GM23338 (cell line): ENCODE results near the gene BRCA1. TPM values are rescaled to one million over a fixed set of nuclear protein-coding genes. Genes with fewer than 3 reads are reported as not detected.
A peak's percentile ranks its signal among the peaks of the same experiment; 100 is the strongest.

Experiments used
- ATAC-seq: fragments of 200-7000 bp; cut with Tn5 transposase; 3 replicates; pipeline ENCODE4 v1.9.1; 2020
- DNase-seq: peaks from one replicate; pipeline ENCODE4 v3.0.0-alpha.2; 2015; ENCODE audit warnings: low spot score
- H2AFZ ChIP-seq: fragments of 200-600 bp; sonication (generic); 2 replicates; pipeline ENCODE4 v1.8.0; 2016; ENCODE audit warnings: antibody characterized with exemption, mild to moderate bottlenecking, moderate library complexity
- H3F3A ChIP-seq: fragments of 200-600 bp; sonication (generic); replicated peaks from 2 replicates; pipeline ENCODE4 v1.8.0; 2017; ENCODE audit warnings: antibody characterized with exemption, mixed run types, low read depth
- H3K27ac ChIP-seq: fragments of 200-600 bp; sonication (generic); 2 replicates; pipeline ENCODE4 v1.6.1; 2016; ENCODE audit warnings: low read depth
- H3K27me3 ChIP-seq: fragments of 200-600 bp; sonication (generic); 2 replicates; pipeline ENCODE4 v1.8.0; 2016; ENCODE audit warnings: mild to moderate bottlenecking, mixed run types, moderate library complexity; ENCODE audit not compliant: insufficient read depth
- H3K36me3 ChIP-seq: fragments of 200-600 bp; sonication (generic); 2 replicates; pipeline ENCODE4 v1.8.0; 2016; ENCODE audit warnings: mild to moderate bottlenecking; ENCODE audit not compliant: insufficient read depth
- H3K4me1 ChIP-seq: fragments of 200-600 bp; sonication (generic); 2 replicates; pipeline ENCODE4 v1.8.0; 2016; ENCODE audit warnings: mild to moderate bottlenecking, moderate library complexity; ENCODE audit not compliant: insufficient read depth
- H3K4me2 ChIP-seq: fragments of 200-600 bp; sonication (generic); 2 replicates; pipeline ENCODE4 v1.7.1; 2017; ENCODE audit warnings: mixed run types
- H3K4me3 ChIP-seq: fragments of 200-600 bp; sonication (generic); 2 replicates; pipeline ENCODE4 v1.6.1; 2016; ENCODE audit warnings: mixed run types
- H3K79me2 ChIP-seq: fragments of 200-600 bp; sonication (generic); replicated peaks from 2 replicates; pipeline ENCODE4 v1.8.0; 2017; ENCODE audit warnings: mild to moderate bottlenecking; ENCODE audit not compliant: insufficient read depth
- H3K9me2 ChIP-seq: fragments of 200-600 bp; sonication (generic); 2 replicates; pipeline ENCODE4 v1.8.0; 2017; ENCODE audit not compliant: insufficient read depth
- H4K20me1 ChIP-seq: fragments of 200-600 bp; sonication (generic); replicated peaks from 2 replicates; pipeline ENCODE4 v1.8.0; 2017; ENCODE audit warnings: mild to moderate bottlenecking; ENCODE audit not compliant: insufficient read depth
- H3K27ac Mint-ChIP-seq: 2 replicates; pipeline ENCODE4 v1.8.0; 2020; ENCODE audit warnings: inconsistent platforms, mild to moderate bottlenecking, moderate library complexity, mixed read lengths
- H3K27me3 Mint-ChIP-seq: 3 replicates; pipeline ENCODE4 v1.8.0; 2022; ENCODE audit warnings: low read depth, mild to moderate bottlenecking, moderate library complexity, mixed read lengths, inconsistent platforms; ENCODE audit not compliant: insufficient read depth, poor library complexity
- H3K36me3 Mint-ChIP-seq: 3 replicates; pipeline ENCODE4 v1.8.0; 2021; ENCODE audit warnings: low read depth, mild to moderate bottlenecking, inconsistent platforms, moderate library complexity, mixed read lengths
- H3K4me1 Mint-ChIP-seq: 3 replicates; pipeline ENCODE4 v1.8.0; 2020; ENCODE audit warnings: mild to moderate bottlenecking, inconsistent platforms, mixed read lengths
- H3K4me3 Mint-ChIP-seq: 3 replicates; pipeline ENCODE4 v1.8.0; 2021; ENCODE audit warnings: moderate library complexity, mild to moderate bottlenecking, inconsistent platforms, mixed read lengths
- H3K9me3 Mint-ChIP-seq: 3 replicates; pipeline ENCODE4 v1.8.0; 2020; ENCODE audit warnings: moderate library complexity, mild to moderate bottlenecking, inconsistent platforms, mixed read lengths
- CREB1 ChIP-seq: fragments of 250-450 bp; sonication (Bioruptor Pico); IDR thresholded peaks from 2 replicates; pipeline ENCODE4 v1.5.0; 2020; ENCODE audit warnings: low read depth, mild to moderate bottlenecking, moderate library complexity
- CTCF ChIP-seq, 2 experiments: fragments of 200-600 bp in 1 of 2; sonication (generic) in 1 of 2; conservative IDR thresholded peaks; 2 replicates each; pipeline versions ENCODE4 v1.5.1 to v1.6.1; 2016 to 2017; ENCODE audit warnings: antibody characterized with exemption in 2 of 2, low read depth in 2 of 2, mild to moderate bottlenecking in 2 of 2, moderate library complexity in 1 of 2
- ETS1 ChIP-seq: IDR thresholded peaks from 2 replicates; pipeline ENCODE4 v1.6.1; 2016; ENCODE audit warnings: antibody characterized with exemption
- EZH2 ChIP-seq: fragments of 200-600 bp; sonication (generic); IDR thresholded peaks from one replicate; pipeline ENCODE4 v1.8.0; 2017; ENCODE audit warnings: antibody characterized with exemption, mild to moderate bottlenecking, low read depth; ENCODE audit not compliant: unreplicated experiment
- EZH2phosphoT487 ChIP-seq: fragments of 200-600 bp; sonication (generic); IDR thresholded peaks from one replicate; pipeline ENCODE4 v1.8.1; 2018; ENCODE audit warnings: antibody characterized with exemption; ENCODE audit not compliant: unreplicated experiment
- JUNB ChIP-seq: IDR thresholded peaks from one replicate; pipeline ENCODE4 v1.6.1; 2016; ENCODE audit warnings: antibody characterized with exemption; ENCODE audit not compliant: unreplicated experiment
- NANOG ChIP-seq: IDR thresholded peaks from 2 replicates; pipeline ENCODE4 v1.6.1; 2016; ENCODE audit warnings: antibody characterized with exemption, borderline replicate concordance
- POLR2AphosphoS5 ChIP-seq: IDR thresholded peaks from 2 replicates; pipeline ENCODE4 v1.6.1; 2016; ENCODE audit warnings: antibody characterized with exemption, low read depth
- REST ChIP-seq: IDR thresholded peaks from one replicate; pipeline ENCODE4 v1.6.1; 2018; ENCODE audit warnings: antibody characterized with exemption; ENCODE audit not compliant: unreplicated experiment
- STAT1 ChIP-seq: IDR thresholded peaks from one replicate; pipeline ENCODE4 v1.6.1; 2016; ENCODE audit warnings: antibody characterized with exemption; ENCODE audit not compliant: unreplicated experiment
- ZNF114 ChIP-seq: fragments of 250-450 bp; sonication (Bioruptor Pico); IDR thresholded peaks from 2 replicates; pipeline ENCODE4 v1.5.0; 2020; ENCODE audit warnings: mild to moderate bottlenecking, moderate library complexity
- ZNF331 ChIP-seq: fragments of 250-450 bp; sonication (Bioruptor Pico); IDR thresholded peaks from 2 replicates; pipeline ENCODE4 v1.5.0; 2020; ENCODE audit warnings: low read depth, mild to moderate bottlenecking, moderate library complexity
- ZNF462 ChIP-seq: fragments of 250-450 bp; sonication (Bioruptor Pico); IDR thresholded peaks from 2 replicates; pipeline ENCODE4 v1.5.0; 2020; ENCODE audit warnings: mild to moderate bottlenecking, moderate library complexity
- polyA plus RNA-seq: library from polyadenylated mRNA; unstranded; fragments of >200 nt; fragmentation: Nextera tagmentation; extraction: Ambion mirVana; gene quantifications from 2 replicates; pipeline ENCODE4 v1.2.1, GENCODE V29; 2016
- total RNA-seq: library from RNA; depleted of rRNA; stranded (reverse); fragments of >200 nt; shearing (Covaris generic); gene quantifications from 2 replicates; pipeline ENCODE4 v1.2.3, GENCODE V29; 2014

BRCA1 gene
- total and polyA plus RNA-seq, 2 experiments from 2014 or later: 43.2 to 45.9 TPM

DNA sequence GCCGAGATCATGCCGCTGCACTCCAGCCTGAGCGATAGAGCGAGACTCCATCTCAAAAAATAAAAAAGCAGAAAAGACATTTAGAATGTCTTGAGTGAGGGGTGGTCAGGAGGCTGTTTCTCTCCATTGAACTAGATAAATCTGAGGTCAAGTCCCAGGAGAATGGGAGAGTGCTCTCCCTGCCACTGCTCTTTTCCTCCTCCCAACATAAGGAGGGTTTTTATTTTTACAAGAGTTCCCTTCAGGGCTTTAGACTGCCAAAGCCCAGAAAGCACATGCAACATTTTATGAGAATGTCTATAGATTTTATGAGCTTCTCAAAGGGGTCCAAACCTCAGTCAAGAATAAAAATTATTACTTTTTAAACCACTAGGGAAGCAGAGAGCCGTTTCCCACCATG is 98.6 kb downstream of the BRCA1 start:
- H3K9me3 Mint-ChIP-seq: no peaks in the 10 kb centered on the region
- peak overlapping the region; percentile 91 for H3K4me3 Mint-ChIP-seq
- Histone ChIP-seq H3K9me2 (no peaks in the 10 kb centered on the region), H3K79me2 (peaks cover 14% of the 10 kb centered on the region; the same call in 1 of the 2 replicates), H3K27ac (no peak overlapping the region), H3K4me1 (peaks cover 28% of the 10 kb centered on the region), H3K27me3 (no peaks in the 10 kb centered on the region), H3K4me3 (peak overlapping the region; percentile 31; the same call in 1 of the 2 replicates), H3F3A (peaks cover 16% of the 10 kb centered on the region; the same call in 1 of the 2 replicates), H4K20me1 (no peaks in the 10 kb centered on the region), H3K4me2 (peak overlapping the region; percentile 93), H3K36me3 (no peaks in the 10 kb centered on the region), H2AFZ (no peak overlapping the region)
- H3K27me3 Mint-ChIP-seq: peaks cover 24% of the 10 kb centered on the region
- no peak for TF ChIP-seq STAT1
- TF ChIP-seq CREB1 (CRISPR knock-in tag): no peak
- no peak for TF ChIP-seq ZNF114
- TF ChIP-seq NANOG: no peak
- TF ChIP-seq ETS1: no peak
- no peak for TF ChIP-seq CTCF (conservative IDR thresholded peaks at IDR 0.05; ENCODE audit: low read depth in 2 of 2)
- TF ChIP-seq EZH2: no peak
- TF ChIP-seq EZH2phosphoT487: no peak
- no peak for TF ChIP-seq POLR2AphosphoS5
- TF ChIP-seq REST: no peak
- no peak for TF ChIP-seq ZNF462 (CRISPR knock-in tag)
- TF ChIP-seq ZNF331 (CRISPR knock-in tag): no peak
- TF ChIP-seq JUNB: no peak
- DNase-seq: no peak
- peaks cover 32% of the 10 kb centered on the region for H3K4me1 Mint-ChIP-seq
- no peak for ATAC-seq
- H3K36me3 Mint-ChIP-seq: peaks cover 21% of the 10 kb centered on the region
- H3K27ac Mint-ChIP-seq: no peak overlapping the region
